Spinal cord (tissue), 10 donors: ENCODE results near the gene MEFV. TPM values are rescaled to one million over a fixed set of nuclear protein-coding genes. Genes with fewer than 3 reads are reported as not detected.
A peak's percentile ranks its signal among the peaks of the same experiment; 100 is the strongest.
"Not testable (repeated sequence)": the region's sequence is repeated elsewhere in the genome, so short reads cannot be mapped to it uniquely, and the experiment has no call there.

Experiments used
- DNase-seq, 6 donors: peaks; one replicate each; pipeline versions ENCODE4 v3.0.0 to v3.0.0-alpha.2; 2013 to 2015; ENCODE audit warnings: low spot score in 6 of 6, low read depth in 4 of 6
- H3K27ac ChIP-seq: one replicate; pipeline ENCODE4 v1.5.1; 2013; ENCODE audit warnings: low read depth, low read length, control low read depth
- H3K27me3 ChIP-seq: one replicate; pipeline ENCODE4 v1.6.1; 2013; ENCODE audit warnings: low read length; ENCODE audit not compliant: control insufficient read depth, insufficient read depth
- H3K36me3 ChIP-seq: one replicate; pipeline ENCODE4 v1.6.1; 2013; ENCODE audit warnings: low read length; ENCODE audit not compliant: control insufficient read depth, insufficient read depth
- H3K4me1 ChIP-seq: one replicate; pipeline ENCODE4 v1.6.1; 2013; ENCODE audit warnings: low read length; ENCODE audit not compliant: control insufficient read depth, insufficient read depth
- H3K4me3 ChIP-seq: one replicate; pipeline ENCODE4 v1.5.1; 2013; ENCODE audit warnings: low read depth, low read length, control low read depth
- H3K9me3 ChIP-seq: one replicate; pipeline ENCODE4 v1.6.1; 2013; ENCODE audit warnings: low read length; ENCODE audit not compliant: control insufficient read depth, insufficient read depth
- WGBS: methylation state at CpG from one replicate; pipeline ENCODE4 v1.1.5; 2013; ENCODE audit warnings: missing lambda C conversion rate; ENCODE audit not compliant: insufficient coverage; 5-methylcytosine and 5-hydroxymethylcytosine counted together
- polyA plus RNA-seq, 2 donors: library from polyadenylated mRNA; unstranded; fragments of 120-200 nt; gene quantifications; one replicate each; pipeline ENCODE4 v1.2.1, GENCODE V29; 2013; ENCODE audit not compliant: insufficient read length in 2 of 2
- total RNA-seq, 2 donors: library from RNA; depleted of rRNA in 1 of 2; stranded (reverse); fragments of 120-200 nt in 1 of 2; fragments of >200 nt in 1 of 2; gene quantifications; one replicate each; pipeline versions ENCODE4 v1.2.3 to v1.2.4, GENCODE V29; 2013 to 2014
- donor health status: healthy.

Gene MEFV
- total and polyA plus RNA-seq, 4 donors, result 0.29 to 1.8 (median 0.35) TPM

DNA sequence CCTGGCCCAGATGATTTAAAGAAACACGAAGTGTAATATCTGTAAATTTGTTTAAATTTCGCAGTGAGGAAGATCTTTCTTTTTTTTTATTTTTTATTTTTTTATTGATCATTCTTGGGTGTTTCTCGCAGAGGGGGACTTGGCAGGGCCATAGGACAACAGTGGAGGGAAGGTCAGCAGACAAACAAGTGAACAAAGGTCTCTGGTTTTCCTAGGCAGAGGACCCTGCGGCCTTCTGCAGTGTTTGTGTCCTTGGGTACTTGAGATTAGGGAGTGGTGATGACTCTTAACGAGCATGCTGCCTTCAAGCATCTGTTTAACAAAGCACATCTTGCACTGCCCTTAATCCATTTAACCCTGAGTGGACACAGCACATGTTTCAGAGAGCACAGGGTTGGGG is 14.3 kb upstream of the MEFV start:
- not testable (repeated sequence) for DNase-seq, H3K27me3 ChIP-seq, H3K36me3 ChIP-seq, H3K9me3 ChIP-seq, H3K4me3 ChIP-seq, H3K4me1 ChIP-seq, H3K27ac ChIP-seq
- no CpG with 5 or more reads among the region's 5 CpGs for WGBS

DNA sequence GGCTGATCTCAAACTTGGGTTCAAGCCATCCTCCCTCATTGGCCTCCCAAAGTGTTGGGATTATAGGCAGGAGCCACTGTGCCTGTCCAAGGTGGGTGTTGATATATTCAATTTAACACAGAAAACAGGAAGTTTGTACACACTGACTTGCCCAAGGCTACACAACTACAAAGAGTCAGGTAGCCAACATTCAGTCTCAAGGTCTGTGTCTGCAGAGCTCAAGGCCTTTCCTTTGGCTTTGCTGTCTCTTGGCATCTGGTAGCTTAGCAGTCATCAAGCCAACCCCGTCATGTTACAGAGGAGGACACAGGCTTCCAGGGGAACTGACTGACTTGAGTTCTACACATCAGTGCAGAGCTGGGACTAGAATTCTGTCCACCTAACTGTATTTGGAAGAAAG is 11.9 kb upstream of the MEFV start:
- no peaks in the 10 kb centered on the region for H3K36me3 ChIP-seq
- no peak for DNase-seq
- H3K4me3 ChIP-seq, result no peak overlapping the region
- no peaks in the 10 kb centered on the region for H3K9me3 ChIP-seq
- H3K27me3 ChIP-seq, result no peaks in the 10 kb centered on the region
- peaks cover 10% of the 10 kb centered on the region for H3K4me1 ChIP-seq
- no CpG with 5 or more reads among the region's 1 CpG for WGBS
- no peak overlapping the region for H3K27ac ChIP-seq

DNA sequence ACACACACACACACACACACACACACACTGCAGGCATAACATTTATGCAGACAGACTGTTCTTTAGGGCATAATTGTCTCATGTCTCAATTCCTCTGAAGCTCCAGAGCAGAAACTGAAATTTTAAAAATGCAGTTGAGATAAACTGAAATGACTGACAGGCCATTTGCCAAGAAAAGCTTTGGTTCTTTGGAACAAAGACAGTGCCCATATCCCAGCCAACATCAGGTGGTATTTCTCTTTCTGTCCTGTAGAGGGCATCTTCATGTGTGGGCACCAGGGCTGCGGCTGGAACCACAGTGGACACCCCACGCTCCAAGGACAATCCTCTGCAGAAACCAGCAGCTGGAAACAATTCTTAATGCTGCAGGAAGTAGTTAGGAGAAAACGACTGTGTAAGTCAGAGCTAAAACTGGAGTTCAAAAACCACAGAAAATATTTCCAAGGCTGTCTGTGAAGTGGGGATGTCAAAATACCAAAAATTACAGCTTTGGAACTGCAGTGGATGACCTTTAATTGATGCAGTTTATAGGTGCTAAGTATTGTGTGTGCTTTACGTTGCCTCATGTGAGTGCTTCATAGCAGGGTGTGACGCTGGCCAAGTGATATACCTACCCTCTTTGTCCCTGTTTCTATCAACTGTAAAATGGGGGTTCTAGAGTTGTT is 10.6 kb upstream of the MEFV start:
- H3K9me3 ChIP-seq, result no peaks in the 10 kb centered on the region
- peaks cover 13% of the 10 kb centered on the region for H3K4me1 ChIP-seq
- 56% methylated on average over 3 of the region's 5 CpGs for WGBS
- no peaks in the 10 kb centered on the region for H3K27me3 ChIP-seq
- no peak overlapping the region for H3K27ac ChIP-seq
- no peaks in the 10 kb centered on the region for H3K36me3 ChIP-seq
- H3K4me3 ChIP-seq, result no peak overlapping the region
- peak in 2 of 6 donors; percentile 8 to 35 for DNase-seq

DNA sequence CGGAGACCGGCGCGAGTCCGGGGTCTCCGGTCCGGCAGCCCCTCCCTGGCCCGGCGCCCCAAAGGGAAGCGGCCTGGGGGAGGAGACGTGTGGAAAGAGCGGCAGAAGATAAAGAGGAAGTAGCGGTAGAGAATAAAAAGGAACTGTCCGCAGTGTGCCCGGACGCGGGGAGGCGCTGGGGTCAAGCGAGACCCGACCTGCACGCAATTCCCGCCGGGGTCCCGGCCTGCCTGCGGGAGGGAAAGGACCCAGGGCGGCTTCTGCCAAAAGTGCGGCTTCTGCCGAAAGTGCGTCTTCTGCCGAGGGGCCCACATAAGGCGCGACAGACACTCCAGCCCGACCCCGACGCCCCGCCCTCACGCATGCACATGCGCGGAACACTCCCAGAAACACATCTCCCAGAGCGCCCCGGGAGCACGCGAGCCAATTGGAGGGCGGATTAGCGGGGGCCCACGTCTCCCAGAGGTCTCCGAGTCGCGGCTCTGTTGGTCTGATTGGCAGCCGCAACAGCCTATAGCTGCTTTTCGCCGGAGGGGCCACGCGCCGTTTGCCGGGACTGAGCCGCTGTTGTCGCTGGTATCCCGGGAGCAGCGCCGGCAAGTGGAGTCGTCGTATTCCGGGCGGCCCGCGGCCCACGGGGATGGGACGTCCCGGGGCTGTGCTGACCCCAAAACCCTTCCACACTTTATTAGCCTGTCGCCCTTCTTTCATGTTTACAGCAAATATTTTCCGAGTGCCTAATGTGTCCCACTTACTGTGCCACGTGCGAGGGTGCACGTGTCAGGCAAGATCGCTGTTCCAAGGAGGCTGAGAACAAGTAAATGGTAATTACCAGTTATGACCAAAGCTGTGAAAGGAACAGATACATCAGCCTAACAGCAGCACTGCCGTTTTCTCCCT is 8.0 kb upstream of the MEFV start:
- DNase-seq, result peak; percentile 82 to 99 (median 96)
- under 1% methylated on average over 74 of the region's 77 CpGs for WGBS
- H3K27ac ChIP-seq, result peak overlapping the region; percentile 93

DNA sequence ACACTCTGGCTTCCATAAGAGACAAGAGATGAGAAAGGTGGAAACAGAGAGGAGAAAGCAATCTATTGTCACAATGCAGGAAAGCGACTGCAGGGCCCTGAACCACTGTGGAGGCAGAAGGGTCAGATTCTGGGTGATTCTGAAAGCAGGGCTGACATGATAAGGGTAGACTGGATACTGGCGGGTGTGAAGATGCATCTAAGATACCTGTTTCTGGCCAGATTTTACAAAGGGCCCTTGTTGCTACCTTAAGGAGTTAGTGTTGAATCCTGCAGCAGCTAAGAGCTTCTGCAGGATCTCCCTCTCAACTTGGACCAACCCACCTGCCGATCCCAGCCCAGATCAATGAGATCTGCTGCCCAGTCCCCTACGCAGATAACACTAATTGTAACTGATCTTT is 6.1 kb upstream of the MEFV start:
- DNase-seq, result no peak
- 87% methylated on average over 2 of the region's 4 CpGs for WGBS
- Histone ChIP-seq H3K4me1 (peaks cover 13% of the 10 kb centered on the region), H3K27ac (no peak overlapping the region), H3K27me3 (peaks cover 2% of the 10 kb centered on the region), H3K4me3 (no peak overlapping the region), H3K9me3 (no peaks in the 10 kb centered on the region), H3K36me3 (no peaks in the 10 kb centered on the region)

More for the DNA sequence above, 8.0 kb upstream of the MEFV start:
- peaks cover 13% of the 10 kb centered on the region for H3K4me1 ChIP-seq
- no peaks in the 10 kb centered on the region for H3K9me3 ChIP-seq
- H3K27me3 ChIP-seq, result no peaks in the 10 kb centered on the region
- no peaks in the 10 kb centered on the region for H3K36me3 ChIP-seq
- H3K4me3 ChIP-seq, result peak overlapping the region; percentile 84

DNA sequence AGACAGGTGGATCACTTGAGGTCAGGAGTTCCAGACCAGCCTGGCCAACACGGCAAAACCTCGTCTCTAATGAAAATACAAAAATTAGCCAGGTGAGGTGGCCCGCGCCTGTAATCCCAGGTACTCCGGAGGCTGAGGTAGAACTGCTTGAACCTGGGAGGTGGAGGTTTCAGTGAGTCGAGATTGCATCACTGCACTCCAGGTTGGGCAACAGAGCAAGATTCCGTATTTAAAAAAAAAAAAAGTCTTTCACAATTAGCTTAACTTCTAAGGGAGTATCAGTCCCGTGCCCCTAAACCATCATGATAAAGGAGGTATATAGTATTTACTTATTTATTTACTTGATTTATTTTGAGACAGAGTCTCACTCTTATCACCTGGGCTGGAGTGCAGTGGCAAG is 3.4 kb upstream of the MEFV start:
- DNase-seq, result no peak
- Histone ChIP-seq H3K9me3 (no peaks in the 10 kb centered on the region), H3K36me3 (no peaks in the 10 kb centered on the region), H3K4me1 (peaks cover 8% of the 10 kb centered on the region), H3K27me3 (peaks cover 5% of the 10 kb centered on the region), H3K4me3 (no peak overlapping the region), H3K27ac (no peak overlapping the region)
- WGBS, result 90% methylated on average over 5 of the region's 8 CpGs

DNA sequence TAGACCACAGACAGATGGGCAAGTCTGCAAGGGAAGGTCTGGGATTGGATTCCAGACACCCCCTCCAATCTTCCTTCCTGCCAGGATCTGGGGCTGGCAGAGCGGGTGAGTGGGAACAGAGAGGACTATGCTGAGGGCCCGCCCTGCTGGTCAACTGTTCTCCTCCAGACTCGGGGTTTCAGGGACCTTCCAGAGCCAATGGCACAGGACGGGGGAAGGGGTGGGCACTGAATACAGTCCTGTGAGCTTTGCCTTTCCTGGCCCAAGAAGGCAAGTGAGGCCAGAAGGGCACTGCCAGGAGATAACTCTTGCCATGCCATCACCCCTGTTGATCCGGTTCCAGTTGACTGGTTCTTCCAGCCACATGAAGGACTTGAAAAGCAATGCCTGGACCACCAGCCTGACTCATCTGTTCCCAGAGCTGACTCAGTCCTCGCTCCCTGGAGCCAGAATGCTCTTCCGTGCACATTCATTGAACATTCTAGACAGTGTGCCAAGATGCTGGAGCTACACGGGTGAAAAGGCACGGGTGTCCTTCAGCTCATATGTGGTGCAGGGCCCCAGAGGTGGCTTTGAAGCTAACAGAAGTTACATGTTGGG is 533 bp upstream of the MEFV start:
- no peak for DNase-seq
- no peak overlapping the region for H3K27ac ChIP-seq
- no peaks in the 10 kb centered on the region for H3K36me3 ChIP-seq
- H3K9me3 ChIP-seq, result no peaks in the 10 kb centered on the region
- H3K4me1 ChIP-seq, result no peaks in the 10 kb centered on the region
- 66% methylated on average over 8 of the region's 9 CpGs for WGBS
- H3K27me3 ChIP-seq, result peaks cover 8% of the 10 kb centered on the region
- no peak overlapping the region for H3K4me3 ChIP-seq

DNA sequence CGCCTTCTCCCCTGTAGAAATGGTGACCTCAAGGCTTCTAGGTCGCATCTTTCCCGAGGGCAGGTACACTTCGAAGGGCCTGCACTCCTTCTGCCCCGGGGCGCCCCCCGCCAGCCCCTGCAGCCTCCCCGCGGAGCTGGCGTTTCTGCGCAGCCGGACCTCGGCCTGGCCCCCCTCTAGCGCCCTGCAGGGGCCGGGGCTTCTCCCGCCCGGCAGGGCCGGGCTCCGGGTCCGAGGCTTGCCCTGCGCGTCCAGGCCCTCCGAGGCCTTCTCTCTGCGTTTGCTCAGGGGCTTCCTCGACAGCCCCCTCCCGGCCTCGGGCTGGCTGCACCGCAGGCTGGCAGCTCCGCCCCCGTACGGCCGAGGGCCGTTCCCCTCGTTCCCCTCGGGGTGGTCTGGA is 2.1 kb downstream of the MEFV start:
- WGBS, result 43% methylated on average over 35 of the region's 35 CpGs

DNA sequence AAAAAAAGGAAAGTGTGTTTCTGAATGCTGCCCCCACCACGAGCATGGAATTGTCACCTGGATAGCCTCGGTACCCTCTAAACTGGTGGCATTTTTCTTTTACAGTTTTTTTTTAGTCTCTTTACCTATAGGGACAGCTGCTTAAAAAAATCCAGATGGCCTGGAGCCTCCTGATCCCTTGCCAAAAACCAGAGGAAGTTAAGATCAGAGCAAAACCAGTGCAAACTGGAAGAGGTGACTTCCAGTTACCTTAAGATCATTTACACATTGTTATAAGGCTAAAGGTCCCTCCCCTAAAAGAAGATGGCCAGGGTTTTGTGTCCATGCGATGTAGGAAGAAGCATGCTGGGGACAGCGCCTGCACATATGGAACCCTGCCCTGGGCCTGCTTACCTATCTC is 3.5 kb downstream of the MEFV start:
- Histone ChIP-seq H3K4me1 (no peaks in the 10 kb centered on the region), H3K9me3 (no peaks in the 10 kb centered on the region), H3K27me3 (peaks cover 9% of the 10 kb centered on the region), H3K27ac (no peak overlapping the region), H3K4me3 (no peak overlapping the region), H3K36me3 (no peaks in the 10 kb centered on the region)
- DNase-seq, result no peak
- WGBS, result 73% methylated on average over 4 of the region's 4 CpGs

More for the DNA sequence above, 2.1 kb downstream of the MEFV start:
- DNase-seq, result no peak
- no peaks in the 10 kb centered on the region for H3K4me1 ChIP-seq
- no peak overlapping the region for H3K4me3 ChIP-seq
- peaks cover 8% of the 10 kb centered on the region for H3K27me3 ChIP-seq
- no peak overlapping the region for H3K27ac ChIP-seq
- no peaks in the 10 kb centered on the region for H3K36me3 ChIP-seq
- no peaks in the 10 kb centered on the region for H3K9me3 ChIP-seq
